ENCODE results near the gene TRIM43B.
"Not testable (repeated sequence)": the region's sequence is repeated elsewhere in the genome, so short reads cannot be mapped to it uniquely, and the experiment has no call there.

TRIM43B gene

GRCh38 chr2:95484654-95485053 lies at the start of gene TRIM43B:
TRIM43B (minus strand) TSS chr2:95484754; CDS start chr2:95482714, 2,040 bp downstream.
- not testable (repeated sequence) for DNase-seq (ENCODE audit: low read depth)

DNA sequence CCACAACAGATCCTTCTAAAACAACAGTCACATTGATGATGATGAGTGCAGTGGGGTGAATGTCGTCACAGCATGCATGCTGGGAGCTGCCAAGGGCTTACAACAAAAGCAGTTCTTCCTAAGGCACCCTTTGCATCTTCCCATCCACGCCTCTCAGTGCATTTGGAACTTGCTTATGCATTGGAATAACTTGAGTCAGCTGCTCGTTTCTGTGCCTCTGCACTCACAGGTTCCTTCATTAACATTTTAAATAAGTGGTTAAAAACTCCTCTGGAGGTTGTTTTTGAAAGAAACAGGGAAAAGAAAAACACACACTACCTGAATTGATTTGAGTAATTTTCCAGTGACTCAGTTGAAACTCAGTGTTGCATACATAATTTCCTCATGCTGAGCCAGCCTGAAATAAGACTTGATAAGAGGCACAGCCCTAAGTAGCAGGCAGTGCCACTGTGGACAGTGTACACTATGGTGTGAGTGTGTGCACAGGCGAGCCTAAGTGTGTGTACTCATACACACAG lies 46.8 kb upstream of the TRIM43B start:
- DNase-seq (ENCODE audit: low read depth) = no peak

GRCh38 chr2:95530734-95531133 lies 46.2 kb upstream of the TRIM43B start:
- no peak for DNase-seq (ENCODE audit: low read depth)

DNA sequence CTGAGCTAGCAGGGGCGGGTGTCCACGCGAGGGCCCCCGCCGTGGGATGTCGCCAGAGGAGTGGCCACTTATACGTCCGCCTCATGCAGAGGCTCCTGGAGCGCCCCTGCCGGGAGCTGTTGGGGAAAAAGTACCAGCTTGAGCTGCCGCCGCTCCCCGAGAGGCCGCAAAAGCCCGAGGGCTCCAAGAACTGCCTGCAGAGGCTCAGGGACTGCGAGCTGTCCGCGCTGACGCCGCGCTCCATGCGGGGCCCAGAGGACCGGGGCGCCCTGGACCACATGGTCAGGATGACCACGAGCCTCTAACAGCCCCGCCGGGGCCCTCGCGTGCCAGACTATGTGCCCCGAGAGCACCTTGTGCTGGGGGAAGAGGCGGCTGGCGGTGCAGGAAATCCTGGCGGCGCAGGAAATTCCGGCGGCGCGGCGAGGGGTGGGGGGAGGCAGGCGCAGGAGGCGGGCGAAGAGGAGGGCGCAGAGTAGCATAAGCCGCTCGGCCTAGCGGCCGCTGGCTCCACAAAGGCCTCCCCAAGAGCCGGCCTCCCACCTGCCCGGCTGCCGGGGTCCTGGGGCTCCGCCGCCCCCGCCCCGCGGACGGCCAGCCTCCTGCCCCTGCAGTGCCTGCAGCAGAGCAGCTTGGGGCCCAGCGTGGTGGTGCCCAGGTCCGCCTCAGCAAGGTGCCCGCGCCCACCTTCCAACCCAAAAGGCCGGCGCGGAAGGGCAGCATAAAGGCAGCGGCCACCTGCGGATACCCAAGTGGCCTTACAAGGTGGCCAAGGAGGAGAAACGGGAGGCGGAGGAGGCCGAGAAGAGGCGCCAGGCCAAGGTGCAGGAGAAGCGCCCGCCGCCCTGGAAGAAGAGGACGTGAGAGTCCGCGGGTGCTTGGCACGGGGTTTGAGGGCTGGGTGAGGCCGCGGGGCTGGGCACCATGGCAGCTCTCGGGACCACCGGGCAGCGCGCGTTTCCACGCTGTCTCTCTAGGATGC lies 42.1 kb upstream of the TRIM43B start:
- peak; percentile 32 for DNase-seq (ENCODE audit: low read depth)

GRCh38 chr2:95525294-95526035 lies 40.9 kb upstream of the TRIM43B start:
- no peak for DNase-seq (ENCODE audit: low read depth)

GRCh38 chr2:95524195-95524594 lies 39.6 kb upstream of the TRIM43B start:
- no peak for DNase-seq (ENCODE audit: low read depth)

DNA sequence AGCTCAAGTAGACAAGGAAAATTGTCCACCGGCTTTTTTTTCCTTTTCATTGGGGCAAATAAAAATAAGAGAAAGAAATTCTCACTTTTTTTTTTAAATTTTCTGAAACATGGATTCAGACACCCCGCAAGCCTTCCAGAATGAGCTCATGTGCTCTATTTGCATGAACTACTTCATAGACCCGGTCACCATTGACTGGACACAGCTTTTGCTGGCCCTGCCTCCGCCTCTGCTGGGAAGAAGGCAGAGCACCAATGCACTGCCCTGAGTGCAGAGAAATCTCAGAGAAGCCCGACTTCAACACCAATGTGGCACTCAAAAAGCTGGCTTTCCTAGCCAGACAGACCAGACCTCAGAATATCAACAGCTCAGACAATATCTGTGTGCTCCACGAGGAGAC lies 30.2 kb upstream of the TRIM43B start:
- DNase-seq (ENCODE audit: low read depth) = no peak

- not testable (repeated sequence) for DNase-seq (ENCODE audit: low read depth)
These were observed 29.7 kb upstream of the TRIM43B start for GRCh38 chr2:95514226-95514625.

DNA sequence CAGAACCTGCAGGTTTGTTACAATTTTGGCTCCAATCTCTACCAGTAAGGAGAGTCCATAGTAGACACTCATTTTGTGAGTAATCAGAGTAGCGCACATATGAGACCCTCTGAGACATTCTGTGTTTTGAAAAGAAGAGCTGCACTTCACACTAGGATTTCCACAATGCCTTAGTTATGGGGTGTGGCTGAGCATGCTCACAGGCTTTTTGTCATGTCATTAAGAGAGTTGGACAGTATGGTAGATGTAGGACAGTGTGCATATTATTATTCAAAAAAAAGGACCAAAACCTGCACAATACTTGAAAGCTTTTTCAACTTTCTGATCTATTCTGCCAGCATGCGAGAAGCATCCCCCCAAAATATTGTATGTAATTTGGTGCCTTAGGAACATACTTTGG lies 24.9 kb upstream of the TRIM43B start:
- no peak for DNase-seq (ENCODE audit: low read depth)

DNA sequence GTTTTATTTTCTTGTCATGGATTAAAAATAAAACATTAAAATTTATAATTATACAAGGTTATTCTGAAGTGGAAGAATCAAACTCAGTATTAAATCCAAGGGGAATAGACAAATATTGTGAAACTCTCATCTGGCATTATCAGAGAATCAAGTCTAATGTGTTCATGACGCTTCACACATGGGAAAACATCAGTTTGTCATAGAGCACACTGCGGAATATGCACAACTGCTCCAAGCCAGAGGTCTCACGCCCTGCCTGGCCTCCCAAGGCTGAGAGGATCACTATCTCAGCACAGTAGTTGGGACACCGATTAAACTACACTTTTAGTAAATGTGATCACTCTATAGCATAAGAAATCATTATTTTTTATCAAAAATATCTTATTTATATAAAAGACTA lies 20.7 kb upstream of the TRIM43B start:
- no peak for DNase-seq (ENCODE audit: low read depth)

DNA sequence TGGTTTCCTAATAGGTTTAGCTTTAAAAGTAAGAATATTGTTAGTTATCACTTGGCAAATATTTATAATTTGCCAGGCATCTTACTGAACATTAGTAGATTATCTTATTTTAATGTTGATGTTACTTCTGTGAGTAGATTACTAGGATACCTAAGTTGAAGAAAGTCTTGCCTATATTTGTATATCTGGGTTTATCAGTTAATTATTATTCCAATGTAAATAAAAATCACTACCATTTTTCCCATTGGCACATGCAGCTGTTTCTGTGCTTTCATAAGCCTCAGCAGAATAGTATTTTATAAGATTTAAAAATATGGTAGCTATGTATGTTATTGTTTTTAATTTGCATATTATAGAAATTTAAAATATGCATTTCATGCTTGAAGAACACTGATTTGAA lies 16.3 kb upstream of the TRIM43B start:
- DNase-seq (ENCODE audit: low read depth) = no peak

DNA sequence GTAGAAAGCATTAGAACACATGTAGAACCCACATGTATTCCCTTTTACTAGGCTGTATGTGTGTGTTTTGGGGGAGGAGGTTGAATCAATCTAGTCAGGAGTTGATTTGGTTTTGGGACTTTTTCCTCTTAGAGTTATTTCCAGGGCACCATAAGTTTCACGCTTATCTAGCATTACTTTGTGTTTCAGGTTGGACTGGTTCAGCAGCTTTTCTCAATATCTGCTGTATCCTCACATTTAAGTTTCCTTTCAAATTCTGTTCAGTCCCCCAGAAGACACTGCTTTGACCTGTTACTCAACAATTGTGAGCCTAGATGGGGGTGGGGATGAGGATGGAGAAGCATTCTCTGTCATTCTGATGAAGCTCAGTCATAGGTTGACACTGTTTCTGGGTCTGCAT lies 7.5 kb upstream of the TRIM43B start:
- not testable (repeated sequence) for DNase-seq (ENCODE audit: low read depth)

DNA sequence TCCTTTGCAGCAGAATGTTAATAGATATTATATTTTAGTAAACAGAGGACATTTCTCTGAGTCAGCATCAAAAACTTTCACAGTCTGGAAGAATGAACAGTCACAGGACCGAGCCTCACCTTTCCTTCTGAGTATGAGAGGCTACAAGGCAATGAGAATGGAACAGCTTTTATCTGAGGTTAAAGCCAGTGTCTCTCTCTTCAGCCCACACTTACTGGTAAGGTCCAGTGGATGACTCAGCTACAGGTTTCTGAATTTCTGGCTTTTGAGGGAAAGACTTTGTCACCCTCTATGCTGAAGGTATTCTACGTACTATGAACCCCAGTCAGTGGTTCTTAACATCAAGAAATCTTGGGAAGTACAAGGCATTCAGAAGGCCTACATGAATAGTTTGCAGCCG lies 9.5 kb downstream of the TRIM43B start:
- DNase-seq (ENCODE audit: low read depth) = not testable (repeated sequence)

DNA sequence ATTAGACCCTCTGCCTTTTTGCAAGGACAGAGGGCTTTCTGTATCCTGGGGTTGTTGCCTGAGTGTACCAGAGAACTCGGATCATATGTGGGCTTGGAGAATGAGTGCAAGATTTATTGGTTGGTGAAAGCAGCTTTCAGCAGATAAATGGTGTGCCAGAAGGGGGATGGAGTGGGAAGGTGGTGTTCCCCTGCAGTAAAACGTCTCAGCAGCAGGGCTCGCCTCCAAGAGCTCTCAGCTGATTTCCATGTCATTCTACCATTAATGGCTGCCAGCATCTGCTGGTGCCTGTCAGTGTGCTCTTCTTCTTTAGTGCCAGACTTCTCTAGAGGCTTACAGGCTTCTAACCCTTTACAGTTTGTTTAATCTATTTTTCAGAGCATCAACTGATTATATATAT lies 16.6 kb downstream of the TRIM43B start:
- DNase-seq (ENCODE audit: low read depth) = not testable (repeated sequence)

- not testable (repeated sequence) for DNase-seq (ENCODE audit: low read depth)
These were observed 18.0 kb downstream of the TRIM43B start for GRCh38 chr2:95466572-95466971.

GRCh38 chr2:95463292-95463691 lies 21.3 kb downstream of the TRIM43B start:
- not testable (repeated sequence) for DNase-seq (ENCODE audit: low read depth)

DNA sequence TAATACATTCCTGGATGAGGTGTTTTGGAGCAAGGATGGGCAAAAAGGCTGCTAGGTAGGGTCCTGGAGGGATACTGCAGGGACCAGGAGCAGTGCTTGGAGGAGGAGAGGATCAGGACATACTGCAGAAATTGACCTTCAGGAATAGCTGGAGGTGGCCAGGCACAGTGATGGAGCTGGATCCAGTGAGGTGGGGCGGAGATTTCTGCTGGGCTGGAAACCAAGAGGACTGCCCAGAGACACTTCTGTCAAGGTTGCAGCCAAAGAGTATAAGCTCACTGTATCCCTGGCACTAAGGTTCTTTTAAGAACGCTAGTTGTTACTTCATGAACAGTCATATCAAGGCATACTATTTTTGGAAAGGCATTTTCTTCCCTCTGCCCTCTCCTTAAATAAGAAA lies 39.2 kb downstream of the TRIM43B start:
- not testable (repeated sequence) for DNase-seq (ENCODE audit: low read depth)

- DNase-seq (ENCODE audit: low read depth) = not testable (repeated sequence)
These were observed 42.0 kb downstream of the TRIM43B start for GRCh38 chr2:95442474-95443099.

DNA sequence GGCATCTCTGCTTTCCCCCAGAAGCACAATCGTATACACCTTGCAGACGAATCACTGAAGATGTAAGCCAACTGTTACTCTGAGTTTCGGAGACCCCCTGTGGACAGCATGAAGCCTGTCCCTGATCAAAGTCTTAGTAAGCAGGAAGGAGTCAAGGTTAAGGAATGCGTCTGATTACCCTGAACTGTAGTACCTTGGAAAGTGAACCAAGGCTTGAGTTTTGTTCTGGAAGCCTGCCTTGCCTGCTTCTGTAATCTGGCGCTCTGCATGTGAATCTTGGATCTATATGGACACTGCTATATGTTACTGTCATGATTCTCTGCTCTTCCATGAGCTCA lies 48.7 kb downstream of the TRIM43B start:
- DNase-seq (ENCODE audit: low read depth) = not testable (repeated sequence)

DNA sequence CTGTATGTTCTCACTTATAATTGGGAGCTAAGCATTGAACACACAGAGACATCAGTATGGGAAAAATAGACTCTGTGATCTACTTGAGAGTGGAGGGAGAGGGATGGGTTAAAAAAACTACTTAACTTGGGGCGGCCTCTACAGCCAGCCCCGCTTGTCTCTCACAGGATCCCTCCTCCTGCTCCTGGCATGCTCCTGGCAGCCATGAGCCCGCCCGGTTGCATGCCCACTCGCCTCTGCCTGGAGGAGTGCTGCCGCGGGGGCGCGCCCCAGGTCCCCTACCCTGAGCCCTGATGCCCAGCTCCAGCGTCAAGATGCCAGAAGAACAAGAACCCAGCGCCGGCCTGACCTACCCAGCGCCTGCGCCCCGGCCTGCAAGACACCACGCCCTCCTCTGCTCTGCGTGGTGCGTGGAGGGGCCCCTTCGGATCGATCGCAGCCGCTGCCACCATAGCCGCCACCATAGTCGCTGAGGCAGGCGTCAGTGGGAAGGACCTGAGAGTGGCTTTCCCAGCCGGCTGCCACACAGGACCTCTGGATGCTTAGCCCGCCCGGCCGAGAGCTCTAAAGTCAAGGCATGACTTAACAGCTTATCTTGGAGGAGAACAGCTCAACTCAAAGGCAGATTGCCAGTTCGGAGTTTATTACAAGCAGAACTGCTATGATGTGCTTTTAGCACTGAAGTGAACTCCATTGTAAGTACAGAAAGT lies 49.2 kb downstream of the TRIM43B start:
- DNase-seq (ENCODE audit: low read depth) = not testable (repeated sequence)

- not testable (repeated sequence) for DNase-seq (ENCODE audit: low read depth)
These were observed 50.0 kb downstream of the TRIM43B start for GRCh38 chr2:95434507-95435076.
